22Rv1 (cell line): ENCODE data around the gene CSF3R.

Experiments used
- ZFX ChIP-seq: fragments of 450-650 bp; IDR thresholded peaks from 2 replicates; pipeline ENCODE4 v1.6.1; 2017; ENCODE audit warnings: antibody characterized with exemption, borderline replicate concordance
- TF ChIP-seq, protein P1 (sequence below): fragments of 450-650 bp; IDR thresholded peaks from 2 replicates; pipeline ENCODE4 v1.5.1; 2017; ENCODE audit warnings: mild to moderate bottlenecking

DNA sequence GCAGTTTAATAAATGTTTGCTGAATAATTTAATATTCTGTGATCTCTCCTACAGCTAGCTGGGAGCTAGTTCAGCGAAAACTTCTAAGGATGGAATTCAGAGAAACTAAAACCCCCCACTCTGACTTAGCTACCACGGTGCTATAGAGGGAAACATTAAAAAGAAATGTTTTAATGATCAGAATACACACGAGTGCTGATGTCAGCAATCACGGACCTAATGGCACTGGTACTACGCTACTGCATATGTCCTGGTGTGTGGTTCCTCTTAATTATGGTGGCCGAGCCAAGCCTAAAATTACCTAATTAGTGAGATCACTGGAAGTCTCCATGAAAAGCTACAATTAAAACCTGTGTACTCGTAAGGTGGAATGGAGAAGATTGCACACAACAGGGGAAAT lies 61.1 kb downstream of the CSF3R start:
- TF ChIP-seq, protein P1, sequence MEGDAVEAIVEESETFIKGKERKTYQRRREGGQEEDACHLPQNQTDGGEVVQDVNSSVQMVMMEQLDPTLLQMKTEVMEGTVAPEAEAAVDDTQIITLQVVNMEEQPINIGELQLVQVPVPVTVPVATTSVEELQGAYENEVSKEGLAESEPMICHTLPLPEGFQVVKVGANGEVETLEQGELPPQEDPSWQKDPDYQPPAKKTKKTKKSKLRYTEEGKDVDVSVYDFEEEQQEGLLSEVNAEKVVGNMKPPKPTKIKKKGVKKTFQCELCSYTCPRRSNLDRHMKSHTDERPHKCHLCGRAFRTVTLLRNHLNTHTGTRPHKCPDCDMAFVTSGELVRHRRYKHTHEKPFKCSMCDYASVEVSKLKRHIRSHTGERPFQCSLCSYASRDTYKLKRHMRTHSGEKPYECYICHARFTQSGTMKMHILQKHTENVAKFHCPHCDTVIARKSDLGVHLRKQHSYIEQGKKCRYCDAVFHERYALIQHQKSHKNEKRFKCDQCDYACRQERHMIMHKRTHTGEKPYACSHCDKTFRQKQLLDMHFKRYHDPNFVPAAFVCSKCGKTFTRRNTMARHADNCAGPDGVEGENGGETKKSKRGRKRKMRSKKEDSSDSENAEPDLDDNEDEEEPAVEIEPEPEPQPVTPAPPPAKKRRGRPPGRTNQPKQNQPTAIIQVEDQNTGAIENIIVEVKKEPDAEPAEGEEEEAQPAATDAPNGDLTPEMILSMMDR: no peak
- TF ChIP-seq ZFX: no peak
